Measurements from ENCODE around the gene GCK. TPM values are rescaled to one million over a fixed set of nuclear protein-coding genes. Genes with fewer than 3 reads are reported as not detected.

The GCK gene
- total RNA-seq, 1 experiment from 2014 or later, result not detected

DNA sequence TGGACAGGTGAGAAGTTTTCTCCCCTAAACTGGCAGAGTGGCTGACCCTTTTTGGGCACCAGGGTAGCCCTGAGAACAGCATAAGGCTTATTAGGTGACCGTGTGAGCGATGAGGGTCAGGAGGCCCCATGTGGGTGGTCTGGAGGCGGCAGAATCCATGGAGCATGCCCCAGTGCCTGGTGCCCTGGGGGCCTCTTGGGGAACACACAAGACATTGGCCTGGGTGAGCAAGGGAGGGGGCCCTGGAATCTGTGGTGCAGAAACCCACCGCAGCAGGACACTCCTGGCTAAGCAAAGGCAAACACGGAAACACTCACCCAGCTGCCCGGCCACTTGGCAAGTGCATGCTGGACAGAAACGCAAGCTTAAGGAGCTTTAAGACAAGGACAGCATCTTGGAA, 41.0 kb upstream of the GCK start:
- intact Hi-C loops (cut with micrococcal nuclease; ENCODE audit: unreplicated experiment), result no loop called here
- Histone ChIP-seq H3K27me3 (replicated peaks; ENCODE audit: insufficient read depth, low read depth, low read length, poor library complexity) (no peaks in the 10 kb centered on the region), H3K36me3 (ENCODE audit: insufficient read depth, low read length, poor library complexity, severe bottlenecking) (no peaks in the 10 kb centered on the region), H3K9me3 (ENCODE audit: low read depth, low read length, poor library complexity, severe bottlenecking) (no peaks in the 10 kb centered on the region), H3K27ac (ENCODE audit: low read depth, low read length, poor library complexity, severe bottlenecking) (no peak overlapping the region), H3K4me1 (ENCODE audit: insufficient read depth, low read length, poor library complexity, severe bottlenecking) (no peaks in the 10 kb centered on the region), H3K4me3 (ENCODE audit: low read depth, low read length, poor library complexity, severe bottlenecking) (no peak overlapping the region)
- BruUV-seq (replicated peaks), result no TSS peak
- TF ChIP-seq, protein P1, sequence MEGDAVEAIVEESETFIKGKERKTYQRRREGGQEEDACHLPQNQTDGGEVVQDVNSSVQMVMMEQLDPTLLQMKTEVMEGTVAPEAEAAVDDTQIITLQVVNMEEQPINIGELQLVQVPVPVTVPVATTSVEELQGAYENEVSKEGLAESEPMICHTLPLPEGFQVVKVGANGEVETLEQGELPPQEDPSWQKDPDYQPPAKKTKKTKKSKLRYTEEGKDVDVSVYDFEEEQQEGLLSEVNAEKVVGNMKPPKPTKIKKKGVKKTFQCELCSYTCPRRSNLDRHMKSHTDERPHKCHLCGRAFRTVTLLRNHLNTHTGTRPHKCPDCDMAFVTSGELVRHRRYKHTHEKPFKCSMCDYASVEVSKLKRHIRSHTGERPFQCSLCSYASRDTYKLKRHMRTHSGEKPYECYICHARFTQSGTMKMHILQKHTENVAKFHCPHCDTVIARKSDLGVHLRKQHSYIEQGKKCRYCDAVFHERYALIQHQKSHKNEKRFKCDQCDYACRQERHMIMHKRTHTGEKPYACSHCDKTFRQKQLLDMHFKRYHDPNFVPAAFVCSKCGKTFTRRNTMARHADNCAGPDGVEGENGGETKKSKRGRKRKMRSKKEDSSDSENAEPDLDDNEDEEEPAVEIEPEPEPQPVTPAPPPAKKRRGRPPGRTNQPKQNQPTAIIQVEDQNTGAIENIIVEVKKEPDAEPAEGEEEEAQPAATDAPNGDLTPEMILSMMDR (conservative IDR thresholded peaks at IDR 0.05; ENCODE audit: low read depth, low read length), result no peak
- TF ChIP-seq EZH2 (IDR thresholded peaks at IDR 0.05; ENCODE audit: borderline replicate concordance, low read depth, low read length, poor library complexity, severe bottlenecking), result no peak
- ChIA-PET CTCF (no interaction called here), POLR2A (ENCODE audit: low non-redundant PET) (no interaction called here)
- DNase-seq (ENCODE audit: low spot score), result no peak

DNA sequence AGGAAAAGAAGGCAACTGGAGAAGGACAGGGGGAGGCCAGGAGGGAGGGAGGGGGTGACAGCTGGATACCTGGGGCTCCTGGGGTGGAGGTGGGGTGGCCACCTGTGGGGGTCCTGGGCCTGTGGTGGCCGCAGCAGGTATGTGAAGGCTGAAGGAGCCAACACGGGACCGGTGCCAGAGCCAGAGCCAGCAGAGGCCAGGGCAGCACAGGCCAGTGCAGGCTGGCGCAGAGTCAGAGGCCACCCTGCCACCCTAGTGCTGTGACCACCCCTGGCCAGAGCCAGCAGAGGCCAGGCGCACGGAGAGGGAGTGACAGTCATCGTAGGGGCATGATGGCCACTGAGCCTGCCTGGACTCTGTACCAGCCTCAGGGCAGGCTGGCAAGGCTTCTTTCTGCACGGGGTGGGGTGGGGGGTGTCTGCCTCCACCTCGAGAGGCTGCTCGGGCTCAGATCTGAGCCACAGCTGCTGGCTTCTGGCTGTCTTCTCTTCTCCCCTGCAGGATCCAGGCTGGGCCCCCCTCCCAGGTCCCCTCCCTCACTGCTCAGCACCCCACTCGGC, 40.4 kb upstream of the GCK start:
- intact Hi-C loops (cut with micrococcal nuclease; ENCODE audit: unreplicated experiment), result no loop called here

DNA sequence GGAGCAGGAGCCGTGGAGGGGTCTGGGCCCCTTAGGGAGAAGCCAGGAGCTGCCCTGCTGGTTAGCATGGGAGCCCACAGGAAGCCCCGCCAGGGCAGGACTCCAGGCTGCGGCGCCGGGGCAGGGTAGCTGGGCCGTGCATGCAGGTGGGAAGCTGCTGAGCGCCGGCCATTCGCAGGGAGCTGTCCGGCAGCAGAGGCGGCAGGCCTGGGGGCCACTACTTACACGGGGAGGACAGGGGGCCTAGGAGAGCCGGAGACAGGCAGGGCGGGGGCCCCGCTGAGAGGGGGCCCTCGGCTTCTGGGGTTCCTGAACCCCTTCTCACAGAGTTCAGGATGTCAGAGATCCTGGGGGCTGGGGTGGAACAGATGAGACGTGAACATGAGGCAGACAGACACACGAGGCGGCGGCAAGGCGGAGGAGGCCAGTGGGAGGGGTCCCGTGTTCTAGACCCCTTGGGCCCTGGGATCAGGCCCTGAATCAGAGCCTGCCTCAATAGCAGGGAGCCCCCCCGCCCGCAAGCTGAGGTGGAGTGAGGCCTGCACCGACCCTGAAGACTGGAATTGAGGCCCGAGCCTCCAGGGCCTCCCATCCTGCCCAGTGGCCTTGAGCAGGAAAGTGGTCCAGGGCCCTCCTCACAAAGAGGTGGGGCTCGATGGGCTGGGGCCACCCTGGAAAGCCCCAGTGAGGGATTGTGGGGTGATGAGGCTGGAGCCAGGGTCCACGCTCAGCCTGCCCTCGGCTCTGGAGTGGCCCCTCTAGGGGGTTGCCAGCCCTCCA, 39.5 kb upstream of the GCK start:
- no peak for TF ChIP-seq EZH2 (IDR thresholded peaks at IDR 0.05; ENCODE audit: borderline replicate concordance, low read depth, low read length, poor library complexity, severe bottlenecking)
- TF ChIP-seq, protein P1 (conservative IDR thresholded peaks at IDR 0.05; ENCODE audit: low read depth, low read length), result no peak
- H3K4me3 ChIP-seq (ENCODE audit: low read depth, low read length, poor library complexity, severe bottlenecking), result no peak overlapping the region
- no peaks in the 10 kb centered on the region for H3K36me3 ChIP-seq (ENCODE audit: insufficient read depth, low read length, poor library complexity, severe bottlenecking)
- H3K27ac ChIP-seq (ENCODE audit: low read depth, low read length, poor library complexity, severe bottlenecking), result no peak overlapping the region
- H3K27me3 ChIP-seq (replicated peaks; ENCODE audit: insufficient read depth, low read depth, low read length, poor library complexity), result no peaks in the 10 kb centered on the region
- peaks cover 1% of the 10 kb centered on the region for H3K4me1 ChIP-seq (ENCODE audit: insufficient read depth, low read length, poor library complexity, severe bottlenecking)
- POLR2A ChIA-PET (ENCODE audit: low non-redundant PET), result no interaction called here
- CTCF ChIA-PET, result no interaction called here
- DNase-seq (ENCODE audit: low spot score), result no peak
- no peaks in the 10 kb centered on the region for H3K9me3 ChIP-seq (ENCODE audit: low read depth, low read length, poor library complexity, severe bottlenecking)
- intact Hi-C loops (cut with micrococcal nuclease; ENCODE audit: unreplicated experiment), result no loop called here
- BruUV-seq (replicated peaks), result no TSS peak

More for the DNA sequence above, 40.4 kb upstream of the GCK start:
- Histone ChIP-seq H3K27me3 (replicated peaks; ENCODE audit: insufficient read depth, low read depth, low read length, poor library complexity) (no peaks in the 10 kb centered on the region), H3K4me3 (ENCODE audit: low read depth, low read length, poor library complexity, severe bottlenecking) (no peak overlapping the region), H3K27ac (ENCODE audit: low read depth, low read length, poor library complexity, severe bottlenecking) (no peak overlapping the region), H3K4me1 (ENCODE audit: insufficient read depth, low read length, poor library complexity, severe bottlenecking) (no peaks in the 10 kb centered on the region), H3K36me3 (ENCODE audit: insufficient read depth, low read length, poor library complexity, severe bottlenecking) (no peaks in the 10 kb centered on the region), H3K9me3 (ENCODE audit: low read depth, low read length, poor library complexity, severe bottlenecking) (no peaks in the 10 kb centered on the region)
- ChIA-PET POLR2A (ENCODE audit: low non-redundant PET) (no interaction called here), CTCF (no interaction called here)
- no TSS peak for BruUV-seq (replicated peaks)
- DNase-seq (ENCODE audit: low spot score), result no peak
- TF ChIP-seq, protein P1 (conservative IDR thresholded peaks at IDR 0.05; ENCODE audit: low read depth, low read length), result no peak
- no peak for TF ChIP-seq EZH2 (IDR thresholded peaks at IDR 0.05; ENCODE audit: borderline replicate concordance, low read depth, low read length, poor library complexity, severe bottlenecking)
